Femur (tissue), 1 donor: ENCODE data around the gene AADAC.
"Not testable (repeated sequence)": the region's sequence is repeated elsewhere in the genome, so short reads cannot be mapped to it uniquely, and the experiment has no call there.

Source experiments
- DNase-seq: peaks from one replicate; pipeline ENCODE4 v3.0.0-alpha.2; 2017

AADAC gene

DNA sequence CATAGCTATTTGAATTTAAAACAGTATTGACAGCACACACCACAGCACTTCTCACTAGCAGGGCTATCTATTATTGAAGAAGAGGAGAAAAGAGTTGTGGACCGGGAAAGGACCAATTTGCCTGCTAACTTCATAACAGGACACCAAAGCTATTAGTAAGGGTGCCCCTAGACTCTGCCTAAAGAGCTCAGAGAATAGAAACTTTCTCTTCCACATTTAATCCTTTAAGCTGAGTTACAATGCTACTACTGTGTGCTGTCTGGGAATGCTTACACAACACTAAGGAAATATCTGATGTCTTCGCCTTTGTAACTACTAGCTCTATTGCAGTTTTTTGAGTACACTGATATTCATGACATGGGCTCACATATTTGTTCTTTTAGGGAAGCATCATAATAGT is 13.5 kb upstream of the AADAC start:
- no peak for DNase-seq

DNA sequence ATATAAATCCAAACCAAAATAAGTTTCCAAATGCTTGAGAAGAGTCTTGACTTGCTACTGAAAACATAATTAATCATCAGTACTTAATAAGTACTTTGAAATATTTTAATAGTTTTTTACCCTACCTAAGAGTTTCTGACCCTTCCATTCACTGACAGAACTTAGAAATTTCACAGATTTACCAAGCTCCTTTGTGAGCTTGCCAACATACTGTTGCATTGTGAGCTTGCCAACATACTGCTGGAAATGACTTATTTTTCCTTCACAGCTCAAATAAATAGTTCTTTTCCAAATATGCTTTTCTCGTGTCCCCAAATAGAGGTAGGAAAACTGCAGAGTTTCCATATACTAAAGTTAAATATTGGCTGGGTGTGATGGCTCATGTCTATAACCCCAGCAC is 9.6 kb upstream of the AADAC start:
- no peak for DNase-seq

GRCh38 chr3:151806838-151807237 is 7.1 kb upstream of the AADAC start:
- no peak for DNase-seq

GRCh38 chr3:151808926-151809325 is 5.0 kb upstream of the AADAC start:
- DNase-seq = not testable (repeated sequence)

DNA sequence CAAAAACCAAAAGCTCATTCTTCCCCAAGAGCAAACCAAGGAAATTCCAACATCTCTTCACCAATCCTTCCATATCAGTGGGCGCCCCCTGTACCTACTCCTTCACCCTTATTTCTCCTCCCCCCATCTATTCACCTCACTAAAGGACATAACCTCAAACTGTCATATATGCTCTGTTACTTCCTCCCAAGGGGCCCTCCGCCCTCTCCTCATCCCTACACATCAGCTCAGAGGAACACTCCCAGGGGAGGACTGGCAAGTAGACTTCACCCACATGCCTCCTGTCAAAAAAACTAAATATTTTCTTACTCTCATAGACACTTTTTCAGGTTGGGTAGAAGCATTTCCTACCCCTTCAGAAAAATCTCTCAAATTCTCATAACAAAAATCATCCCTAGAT is 2.4 kb upstream of the AADAC start:
- DNase-seq = no peak

DNA sequence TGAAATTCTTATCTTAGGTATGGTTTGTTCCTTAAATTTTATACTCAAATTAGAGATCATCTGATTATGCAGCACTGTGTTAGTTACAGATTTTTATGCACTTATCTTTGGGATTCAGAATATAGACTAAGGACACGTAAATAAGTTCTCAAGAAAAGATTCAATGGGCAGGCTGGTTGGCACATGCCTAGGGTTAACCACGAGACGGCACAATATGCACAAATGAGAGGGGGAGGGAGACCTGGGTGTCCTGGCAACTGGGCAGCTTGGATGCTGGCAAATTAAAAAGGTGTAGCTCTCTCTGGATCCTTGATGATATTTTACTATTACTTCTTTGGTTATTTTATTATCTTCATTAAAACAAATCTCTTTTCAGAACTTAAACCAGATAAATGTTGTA is 672 bp downstream of the AADAC start:
- no peak for DNase-seq

DNA sequence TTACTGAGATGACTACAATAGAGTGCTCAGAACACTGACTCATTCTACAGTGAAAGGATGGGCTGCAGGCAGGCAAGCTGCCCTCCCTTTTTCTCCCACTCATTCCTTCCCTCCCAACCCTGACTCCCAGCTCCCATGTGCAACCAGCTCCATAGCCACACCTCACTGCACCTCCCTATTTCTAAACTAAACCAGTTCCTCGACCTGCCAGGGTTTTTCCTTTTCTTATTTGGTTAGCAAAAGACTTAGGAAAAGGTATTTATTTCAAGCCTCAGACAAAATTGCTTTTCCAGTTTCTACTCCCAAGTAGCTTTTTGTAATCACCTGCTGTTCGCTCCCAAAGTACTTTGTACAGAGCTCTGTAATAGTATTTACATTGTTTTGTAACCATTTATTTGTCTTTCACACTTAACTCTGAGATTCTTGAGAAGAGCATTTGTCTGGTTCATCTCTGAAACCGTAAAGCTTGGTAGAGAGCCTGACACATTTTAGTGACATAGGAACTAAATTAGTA is 2.2 kb downstream of the AADAC start:
- DNase-seq = no peak

DNA sequence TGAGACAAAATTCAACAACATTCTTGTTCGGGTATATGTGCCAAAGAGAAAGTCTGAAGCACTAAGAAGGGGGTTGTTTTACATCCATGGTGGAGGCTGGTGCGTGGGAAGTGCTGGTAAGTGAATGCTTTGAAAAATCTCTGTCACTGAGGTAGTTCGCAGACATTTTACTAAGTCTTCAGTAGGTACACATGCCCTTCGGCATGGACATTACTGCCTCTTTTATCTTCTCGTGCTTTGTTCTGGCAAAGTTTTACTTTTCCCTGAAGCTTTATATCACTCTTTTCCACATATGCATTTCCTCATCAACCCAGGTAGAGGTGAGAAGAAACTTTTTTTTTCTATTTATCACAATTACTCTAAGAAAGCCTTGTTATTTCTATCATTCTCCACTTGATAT is 3.6 kb downstream of the AADAC start:
- DNase-seq = no peak

GRCh38 chr3:151818361-151818760 is 4.4 kb downstream of the AADAC start:
- DNase-seq = no peak

GRCh38 chr3:151819910-151820309 is 6.0 kb downstream of the AADAC start:
- no peak for DNase-seq

- no peak for DNase-seq
Measured at GRCh38 chr3:151827816-151828215, 13.9 kb downstream of the AADAC start.

DNA sequence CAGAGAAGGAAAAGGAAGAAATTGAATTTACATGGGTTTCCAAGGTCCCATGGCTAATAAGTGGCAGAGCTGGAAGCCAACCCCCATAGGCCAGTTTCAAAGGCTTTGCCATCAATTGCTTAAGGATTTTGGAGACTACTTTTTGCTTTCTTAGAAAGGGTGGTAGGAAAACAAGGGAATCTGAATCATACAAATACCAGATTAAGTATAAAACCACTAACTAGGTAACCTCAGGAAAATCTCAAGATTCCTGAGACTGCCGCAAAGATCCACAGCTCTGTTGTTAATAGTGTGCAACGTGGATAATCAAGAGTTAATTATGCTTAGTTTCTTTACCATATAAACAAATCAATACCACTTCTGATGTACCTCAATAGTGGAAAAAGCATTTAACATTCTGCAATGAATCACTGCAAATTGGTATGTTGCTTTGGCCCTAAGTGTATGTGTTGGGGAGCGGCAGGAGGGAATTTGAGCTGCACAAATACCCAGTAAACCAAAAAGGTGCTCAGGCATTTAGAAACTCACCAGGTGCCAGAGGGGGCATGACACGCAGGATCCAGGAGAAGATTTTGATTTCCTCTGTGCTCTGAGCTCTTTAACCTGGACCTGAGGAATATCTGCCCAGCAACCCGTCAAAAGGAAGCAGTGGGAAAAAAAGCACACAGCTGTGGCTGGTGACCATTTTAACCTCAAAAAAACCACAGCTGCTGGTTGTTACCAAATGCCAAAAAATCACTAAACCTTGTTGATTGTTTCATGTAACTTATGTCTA is 22.0 kb downstream of the AADAC start:
- peak; percentile 29 for DNase-seq

GRCh38 chr3:151837057-151837456 is 23.1 kb downstream of the AADAC start:
- DNase-seq = no peak

DNA sequence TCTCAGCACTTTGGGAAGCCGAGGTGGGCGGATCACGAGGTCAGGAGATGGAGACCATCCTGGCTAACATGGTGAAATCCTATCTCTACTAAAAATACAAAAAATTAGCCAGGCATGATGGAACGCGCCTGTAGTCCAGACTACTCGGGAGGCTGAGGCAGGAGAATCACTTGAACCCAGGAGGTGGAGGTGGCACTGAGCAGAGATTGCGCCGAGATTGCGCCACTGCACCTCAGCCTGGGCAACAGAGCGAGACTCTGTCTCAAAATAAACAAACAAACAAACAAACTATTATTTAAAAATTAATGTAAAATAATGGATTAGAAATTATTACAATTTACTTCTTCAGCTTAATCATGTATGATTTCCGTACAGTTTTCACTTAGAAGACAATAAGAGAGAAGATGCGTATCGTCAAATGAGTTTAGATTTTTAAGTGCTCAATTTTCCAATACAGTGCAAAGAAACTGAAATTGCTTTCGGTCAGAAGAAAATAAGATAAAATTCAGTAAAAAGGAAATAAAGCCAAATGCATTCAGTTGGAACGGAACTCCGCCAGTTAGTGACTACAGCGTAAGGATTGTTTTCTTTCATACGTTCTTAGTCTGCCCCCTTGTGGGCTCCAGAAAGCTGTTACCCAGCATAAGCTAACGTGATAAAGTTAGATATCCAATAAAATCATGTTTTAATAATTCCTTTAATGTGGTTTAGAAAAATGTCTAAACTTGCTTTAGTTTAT is 24.8 kb downstream of the AADAC start:
- peak; percentile 70 for DNase-seq

GRCh38 chr3:151839313-151839631 is 25.4 kb downstream of the AADAC start:
- DNase-seq = no peak

GRCh38 chr3:151841801-151842200 is 27.9 kb downstream of the AADAC start:
- DNase-seq = no peak

- no peak for DNase-seq
Measured at GRCh38 chr3:151843275-151843674, 29.4 kb downstream of the AADAC start.

DNA sequence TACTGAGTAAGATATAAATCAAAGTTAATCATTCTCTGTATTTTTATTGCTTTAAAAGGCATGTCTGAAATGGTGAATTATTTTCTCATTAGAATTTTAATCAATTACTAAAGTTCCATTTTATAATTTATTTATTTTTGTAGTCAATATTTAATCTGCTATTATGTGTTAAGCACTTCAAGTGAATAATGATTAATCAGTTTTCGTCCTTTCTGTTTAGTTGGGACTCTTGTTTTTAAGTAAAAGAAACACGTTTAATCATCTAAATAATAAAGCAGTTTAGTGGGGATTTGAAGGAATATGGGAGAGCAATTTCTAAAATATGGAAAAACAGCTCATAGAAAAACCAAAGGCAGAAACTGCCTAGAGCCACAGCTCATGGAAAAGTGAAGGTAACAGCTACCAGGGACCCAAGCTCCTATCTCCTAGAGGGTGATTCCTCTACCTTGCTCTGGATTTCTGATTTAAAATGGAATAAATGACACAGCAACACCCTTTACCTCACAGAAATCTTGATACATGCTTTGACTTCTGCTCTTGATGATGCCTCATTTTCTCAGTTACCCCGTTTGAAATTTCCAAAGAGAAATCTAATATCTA is 31.5 kb downstream of the AADAC start:
- DNase-seq = no peak

GRCh38 chr3:151850065-151850464 is 36.1 kb downstream of the AADAC start:
- not testable (repeated sequence) for DNase-seq

- peak; percentile 24 for DNase-seq
Measured at GRCh38 chr3:151852074-151852811, 38.3 kb downstream of the AADAC start.

DNA sequence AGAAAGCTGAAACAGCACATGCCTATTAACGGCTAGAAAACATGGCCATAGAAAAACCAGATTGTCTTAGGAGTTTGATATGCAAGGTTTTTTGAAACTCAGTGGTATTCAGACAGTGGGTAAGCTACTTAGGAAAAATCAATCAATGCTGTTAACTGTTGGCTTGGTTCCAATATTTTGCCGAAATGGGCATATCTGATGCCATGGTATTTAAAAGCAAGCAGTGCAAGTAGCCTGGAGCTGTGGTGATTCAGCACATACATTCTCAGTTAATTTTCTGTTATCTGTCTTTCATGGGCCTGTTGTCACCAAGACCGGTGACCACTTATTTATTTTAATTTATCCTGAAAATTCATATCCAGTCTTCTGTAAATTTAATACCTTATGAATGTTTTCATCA is 42.2 kb downstream of the AADAC start:
- no peak for DNase-seq

DNA sequence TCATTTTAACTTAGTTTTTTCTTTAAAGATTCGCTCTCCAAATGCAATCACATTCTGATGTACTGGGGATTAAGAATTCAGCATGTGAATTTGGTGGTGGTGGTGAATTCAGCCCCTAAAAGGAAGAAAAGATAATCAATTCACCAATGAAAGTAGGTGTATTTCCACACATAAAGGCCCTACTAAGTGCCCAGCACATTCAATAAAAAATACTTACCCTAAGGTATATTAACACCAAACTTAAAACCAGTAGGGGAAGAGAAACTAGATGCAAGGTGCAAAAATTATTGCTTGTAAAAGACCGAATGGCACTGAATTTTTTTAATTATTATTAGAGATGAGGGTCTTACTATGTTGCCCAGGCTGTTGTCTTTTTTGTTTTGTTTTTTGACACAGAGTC is 42.7 kb downstream of the AADAC start:
- no peak for DNase-seq

GRCh38 chr3:151859233-151859673 is 45.3 kb downstream of the AADAC start:
- DNase-seq = no peak
